WTC11 (cell line): Measurements from ENCODE around the gene FHIP1B. TPM values are rescaled to one million over a fixed set of nuclear protein-coding genes. Genes with fewer than 3 reads are reported as not detected.

Experiments
- ATAC-seq: fragments of 200-7000 bp; cut with Tn5 transposase; 2 replicates; pipeline ENCODE4 v1.10.0; 2021; ENCODE audit warnings: mild to moderate bottlenecking, moderate library complexity
- CTCF ChIA-PET: fragments of 300-600 bp; sonication (Branson Sonifier 250); formaldehyde crosslinking; loops from one replicate; lab custom pipeline; 2021; ENCODE audit warnings: antibody characterized with exemption; lab: Charles Lee
- POLR2A ChIA-PET: fragments of 350-600 bp; sonication (Branson Sonifier 250); formaldehyde crosslinking; loops from one replicate; lab custom pipeline; 2021; ENCODE audit warnings: antibody characterized with exemption; lab: Charles Lee
- DNase-seq: peaks from one replicate; pipeline ENCODE4 v3.0.0; 2021; ENCODE audit warnings: low spot score
- H3K27ac Mint-ChIP-seq: 2 replicates; pipeline ENCODE4 v1.8.0; 2021; ENCODE audit warnings: mixed read lengths
- H3K27me3 Mint-ChIP-seq: 2 replicates; pipeline ENCODE4 v1.8.0; 2021; ENCODE audit warnings: low read depth, mild to moderate bottlenecking, moderate library complexity, mixed read lengths
- H3K36me3 Mint-ChIP-seq: 2 replicates; pipeline ENCODE4 v1.8.0; 2021; ENCODE audit warnings: mixed read lengths
- H3K4me1 Mint-ChIP-seq: 2 replicates; pipeline ENCODE4 v1.8.0; 2022; ENCODE audit warnings: mixed read lengths
- H3K4me3 Mint-ChIP-seq: 2 replicates; pipeline ENCODE4 v1.8.0; 2021; ENCODE audit warnings: mild to moderate bottlenecking, moderate library complexity, mixed read lengths
- H3K9me3 Mint-ChIP-seq: 2 replicates; pipeline ENCODE4 v1.8.0; 2021; ENCODE audit warnings: mixed read lengths
- CBFB ChIP-seq: sonication (generic); formaldehyde crosslinking; IDR thresholded peaks from 2 replicates; pipeline ENCODE4 v1.8.1; 2022; ENCODE audit warnings: mild to moderate bottlenecking, low read depth, missing genetic modification reagents
- CREM ChIP-seq: sonication (generic); formaldehyde crosslinking; IDR thresholded peaks from 2 replicates; pipeline ENCODE4 v1.8.1; 2022; ENCODE audit warnings: mild to moderate bottlenecking, missing genetic modification reagents, moderate library complexity
- ESRRA ChIP-seq: sonication (generic); formaldehyde crosslinking; IDR thresholded peaks from 2 replicates; pipeline ENCODE4 v1.8.1; 2022; ENCODE audit warnings: mild to moderate bottlenecking, missing genetic modification reagents, borderline replicate concordance
- FOXK1 ChIP-seq: sonication (generic); formaldehyde crosslinking; IDR thresholded peaks from 2 replicates; pipeline ENCODE4 v1.8.0; 2022; ENCODE audit warnings: mild to moderate bottlenecking, moderate library complexity, missing genetic modification reagents
- MYBL2 ChIP-seq: sonication (generic); formaldehyde crosslinking; IDR thresholded peaks from 2 replicates; pipeline ENCODE4 v1.8.1; 2023; ENCODE audit warnings: mild to moderate bottlenecking, moderate library complexity, missing genetic modification reagents
- SMAD3 ChIP-seq: sonication (generic); formaldehyde crosslinking; IDR thresholded peaks from 2 replicates; pipeline ENCODE4 v1.8.0; 2022; ENCODE audit warnings: missing genetic modification reagents, mild to moderate bottlenecking, borderline replicate concordance
- SMAD4 ChIP-seq: sonication (generic); formaldehyde crosslinking; IDR thresholded peaks from 2 replicates; pipeline ENCODE4 v1.8.0; 2022; ENCODE audit warnings: mild to moderate bottlenecking, missing genetic modification reagents
- SP1 ChIP-seq: sonication (generic); formaldehyde crosslinking; conservative IDR thresholded peaks from 2 replicates; pipeline ENCODE4 v1.8.1; 2022; ENCODE audit warnings: missing genetic modification reagents
- TCF7 ChIP-seq: sonication (generic); formaldehyde crosslinking; IDR thresholded peaks from 2 replicates; pipeline ENCODE4 v1.8.0; 2022; ENCODE audit warnings: mild to moderate bottlenecking, low read depth, missing genetic modification reagents, moderate library complexity
- ZBTB21 ChIP-seq: sonication (generic); formaldehyde crosslinking; IDR thresholded peaks from 2 replicates; pipeline ENCODE4 v1.8.1; 2023; ENCODE audit warnings: mild to moderate bottlenecking, missing genetic modification reagents, borderline replicate concordance
- ZNF121 ChIP-seq: sonication (generic); formaldehyde crosslinking; IDR thresholded peaks from 2 replicates; pipeline ENCODE4 v1.8.0; 2023; ENCODE audit warnings: missing genetic modification reagents
- ZNF219 ChIP-seq: sonication (generic); formaldehyde crosslinking; IDR thresholded peaks from 2 replicates; pipeline ENCODE4 v1.8.0; 2023; ENCODE audit warnings: missing genetic modification reagents, mild to moderate bottlenecking, borderline replicate concordance
- ZNF317 ChIP-seq: sonication (generic); formaldehyde crosslinking; IDR thresholded peaks from 2 replicates; pipeline ENCODE4 v1.8.1; 2023; ENCODE audit warnings: low read depth, mild to moderate bottlenecking, moderate library complexity, missing genetic modification reagents, borderline replicate concordance
- ZNF416 ChIP-seq: fragments of 250-450 bp; sonication (Bioruptor Pico); IDR thresholded peaks from 2 replicates; pipeline ENCODE4 v1.9.0; 2021; ENCODE audit warnings: mild to moderate bottlenecking, inconsistent platforms
- total RNA-seq: library from RNA; stranded (reverse); gene quantifications from 3 replicates; pipeline ENCODE4 v1.2.3, GENCODE V29; 2021
- TF ChIP-seq, protein P1 (sequence below): sonication (generic); formaldehyde crosslinking; IDR thresholded peaks from 2 replicates; pipeline ENCODE4 v1.8.1; 2022; ENCODE audit warnings: missing genetic modification reagents, borderline replicate concordance
- TF ChIP-seq, protein P2 (sequence below): sonication (generic); formaldehyde crosslinking; IDR thresholded peaks from 2 replicates; pipeline ENCODE4 v1.8.1; 2023; ENCODE audit warnings: mild to moderate bottlenecking, missing genetic modification reagents, moderate library complexity
- TF ChIP-seq, protein P3 (sequence below): sonication (generic); formaldehyde crosslinking; IDR thresholded peaks from 2 replicates; pipeline ENCODE4 v1.8.0; 2023; ENCODE audit warnings: missing genetic modification reagents, mild to moderate bottlenecking, borderline replicate concordance
- TF ChIP-seq, protein P4 (sequence below): fragments of 250-450 bp; sonication (Bioruptor Pico); IDR thresholded peaks from 2 replicates; pipeline ENCODE4 v1.9.0; 2021; ENCODE audit warnings: mild to moderate bottlenecking
- TF ChIP-seq, protein P5 (sequence below): fragments of 250-450 bp; sonication (Bioruptor Pico); IDR thresholded peaks from 2 replicates; pipeline ENCODE4 v1.9.0; 2021; ENCODE audit warnings: mild to moderate bottlenecking, borderline replicate concordance
- TF ChIP-seq, protein P6 (sequence below): sonication (generic); formaldehyde crosslinking; IDR thresholded peaks from 2 replicates; pipeline ENCODE4 v1.8.0; 2023; ENCODE audit warnings: missing genetic modification reagents
- TF ChIP-seq, protein P7 (sequence below): sonication (generic); formaldehyde crosslinking; conservative IDR thresholded peaks from 2 replicates; pipeline ENCODE4 v1.8.1; 2022; ENCODE audit warnings: mild to moderate bottlenecking, missing genetic modification reagents
- TF ChIP-seq, protein P8 (sequence below): sonication (generic); formaldehyde crosslinking; IDR thresholded peaks from 2 replicates; pipeline ENCODE4 v1.8.1; 2022; ENCODE audit warnings: low read depth, missing genetic modification reagents, borderline replicate concordance

Gene FHIP1B
- total RNA-seq, 1 experiment from 2014 or later, result 24.8 TPM

DNA sequence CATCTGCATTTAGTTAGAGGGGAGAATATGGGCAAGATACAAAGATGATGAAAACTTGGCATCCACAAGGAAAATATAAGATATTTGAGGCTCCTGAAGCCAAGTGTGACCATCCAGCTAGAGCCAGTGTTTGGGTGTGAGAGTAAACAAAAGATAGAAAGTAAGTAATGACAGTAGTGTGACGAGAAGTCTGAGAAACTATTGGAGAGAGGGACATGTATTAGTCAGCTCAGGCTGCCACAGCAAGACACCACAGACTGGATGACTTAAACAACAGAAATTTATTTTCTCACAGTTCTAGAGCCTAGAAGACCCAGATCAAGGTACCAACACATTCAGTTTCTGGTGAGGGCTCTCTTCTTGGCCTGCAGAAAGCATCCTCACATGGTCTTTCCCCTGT lies 18.8 kb upstream of the FHIP1B start:
- H3K4me3 Mint-ChIP-seq, result no peak overlapping the region
- no peaks in the 10 kb centered on the region for H3K36me3 Mint-ChIP-seq
- no peaks in the 10 kb centered on the region for H3K27me3 Mint-ChIP-seq

DNA sequence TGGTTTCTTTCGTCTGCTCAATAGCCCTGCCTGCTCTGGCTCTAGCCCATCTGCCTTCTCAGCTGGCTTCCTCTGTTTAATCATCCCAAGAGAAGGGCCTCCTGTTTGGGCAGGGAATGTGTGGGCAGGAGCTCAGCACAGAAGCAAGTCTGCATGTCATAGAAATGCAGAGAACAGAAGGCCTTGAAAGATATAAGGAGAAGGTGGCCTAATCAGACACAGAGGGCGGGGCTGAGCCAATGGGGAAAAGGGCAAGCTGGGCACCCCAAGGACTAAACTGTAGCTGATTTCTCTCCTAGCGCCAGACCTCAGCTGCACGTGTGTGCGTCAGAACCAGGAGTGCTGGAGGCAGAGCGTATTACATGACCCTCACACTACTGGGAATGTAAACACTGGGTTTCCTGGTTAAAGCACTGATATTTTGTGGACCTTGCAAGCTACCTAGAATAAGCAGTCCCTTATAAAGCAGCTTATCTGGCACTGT lies 17.6 kb upstream of the FHIP1B start:
- no peaks in the 10 kb centered on the region for H3K36me3 Mint-ChIP-seq
- no peak overlapping the region for H3K27ac Mint-ChIP-seq
- no peak overlapping the region for H3K4me3 Mint-ChIP-seq
- POLR2A ChIA-PET, result no interaction called here
- peaks cover 8% of the 10 kb centered on the region for H3K4me1 Mint-ChIP-seq
- DNase-seq, result no peak
- CTCF ChIA-PET, result interaction anchor here (0.8 to 5.1 kb wide), 21 partner anchors 9 to 316 kb away, joined by 3 to 146 read pairs (median 18); partner anchors contain the start of genes CAVIN3, CCKBR and CNGA4
- no peaks in the 10 kb centered on the region for H3K9me3 Mint-ChIP-seq
- ATAC-seq, result no peak
- no peak for TF ChIP-seq ZNF219 (CRISPR knock-in tag)
- TF ChIP-seq MYBL2 (CRISPR knock-in tag), result no peak
- TF ChIP-seq, protein P1, sequence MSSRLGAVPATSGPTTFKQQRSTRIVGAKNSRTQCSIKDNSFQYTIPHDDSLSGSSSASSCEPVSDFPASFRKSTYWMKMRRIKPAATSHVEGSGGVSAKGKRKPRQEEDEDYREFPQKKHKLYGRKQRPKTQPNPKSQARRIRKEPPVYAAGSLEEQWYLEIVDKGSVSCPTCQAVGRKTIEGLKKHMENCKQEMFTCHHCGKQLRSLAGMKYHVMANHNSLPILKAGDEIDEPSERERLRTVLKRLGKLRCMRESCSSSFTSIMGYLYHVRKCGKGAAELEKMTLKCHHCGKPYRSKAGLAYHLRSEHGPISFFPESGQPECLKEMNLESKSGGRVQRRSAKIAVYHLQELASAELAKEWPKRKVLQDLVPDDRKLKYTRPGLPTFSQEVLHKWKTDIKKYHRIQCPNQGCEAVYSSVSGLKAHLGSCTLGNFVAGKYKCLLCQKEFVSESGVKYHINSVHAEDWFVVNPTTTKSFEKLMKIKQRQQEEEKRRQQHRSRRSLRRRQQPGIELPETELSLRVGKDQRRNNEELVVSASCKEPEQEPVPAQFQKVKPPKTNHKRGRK (CRISPR knock-in tag), result no peak
- TF ChIP-seq ZBTB21 (CRISPR knock-in tag), result no peak
- no peak for TF ChIP-seq ESRRA (CRISPR knock-in tag)
- TF ChIP-seq, protein P2, sequence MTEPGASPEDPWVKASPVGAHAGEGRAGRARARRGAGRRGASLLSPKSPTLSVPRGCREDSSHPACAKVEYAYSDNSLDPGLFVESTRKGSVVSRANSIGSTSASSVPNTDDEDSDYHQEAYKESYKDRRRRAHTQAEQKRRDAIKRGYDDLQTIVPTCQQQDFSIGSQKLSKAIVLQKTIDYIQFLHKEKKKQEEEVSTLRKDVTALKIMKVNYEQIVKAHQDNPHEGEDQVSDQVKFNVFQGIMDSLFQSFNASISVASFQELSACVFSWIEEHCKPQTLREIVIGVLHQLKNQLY, result no peak
- no peak for TF ChIP-seq ZNF317
- TF ChIP-seq, protein P3, sequence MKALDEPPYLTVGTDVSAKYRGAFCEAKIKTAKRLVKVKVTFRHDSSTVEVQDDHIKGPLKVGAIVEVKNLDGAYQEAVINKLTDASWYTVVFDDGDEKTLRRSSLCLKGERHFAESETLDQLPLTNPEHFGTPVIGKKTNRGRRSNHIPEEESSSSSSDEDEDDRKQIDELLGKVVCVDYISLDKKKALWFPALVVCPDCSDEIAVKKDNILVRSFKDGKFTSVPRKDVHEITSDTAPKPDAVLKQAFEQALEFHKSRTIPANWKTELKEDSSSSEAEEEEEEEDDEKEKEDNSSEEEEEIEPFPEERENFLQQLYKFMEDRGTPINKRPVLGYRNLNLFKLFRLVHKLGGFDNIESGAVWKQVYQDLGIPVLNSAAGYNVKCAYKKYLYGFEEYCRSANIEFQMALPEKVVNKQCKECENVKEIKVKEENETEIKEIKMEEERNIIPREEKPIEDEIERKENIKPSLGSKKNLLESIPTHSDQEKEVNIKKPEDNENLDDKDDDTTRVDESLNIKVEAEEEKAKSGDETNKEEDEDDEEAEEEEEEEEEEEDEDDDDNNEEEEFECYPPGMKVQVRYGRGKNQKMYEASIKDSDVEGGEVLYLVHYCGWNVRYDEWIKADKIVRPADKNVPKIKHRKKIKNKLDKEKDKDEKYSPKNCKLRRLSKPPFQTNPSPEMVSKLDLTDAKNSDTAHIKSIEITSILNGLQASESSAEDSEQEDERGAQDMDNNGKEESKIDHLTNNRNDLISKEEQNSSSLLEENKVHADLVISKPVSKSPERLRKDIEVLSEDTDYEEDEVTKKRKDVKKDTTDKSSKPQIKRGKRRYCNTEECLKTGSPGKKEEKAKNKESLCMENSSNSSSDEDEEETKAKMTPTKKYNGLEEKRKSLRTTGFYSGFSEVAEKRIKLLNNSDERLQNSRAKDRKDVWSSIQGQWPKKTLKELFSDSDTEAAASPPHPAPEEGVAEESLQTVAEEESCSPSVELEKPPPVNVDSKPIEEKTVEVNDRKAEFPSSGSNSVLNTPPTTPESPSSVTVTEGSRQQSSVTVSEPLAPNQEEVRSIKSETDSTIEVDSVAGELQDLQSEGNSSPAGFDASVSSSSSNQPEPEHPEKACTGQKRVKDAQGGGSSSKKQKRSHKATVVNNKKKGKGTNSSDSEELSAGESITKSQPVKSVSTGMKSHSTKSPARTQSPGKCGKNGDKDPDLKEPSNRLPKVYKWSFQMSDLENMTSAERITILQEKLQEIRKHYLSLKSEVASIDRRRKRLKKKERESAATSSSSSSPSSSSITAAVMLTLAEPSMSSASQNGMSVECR (CRISPR knock-in tag), result no peak
- TF ChIP-seq, protein P4, sequence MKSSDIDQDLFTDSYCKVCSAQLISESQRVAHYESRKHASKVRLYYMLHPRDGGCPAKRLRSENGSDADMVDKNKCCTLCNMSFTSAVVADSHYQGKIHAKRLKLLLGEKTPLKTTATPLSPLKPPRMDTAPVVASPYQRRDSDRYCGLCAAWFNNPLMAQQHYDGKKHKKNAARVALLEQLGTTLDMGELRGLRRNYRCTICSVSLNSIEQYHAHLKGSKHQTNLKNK (CRISPR knock-in tag), result no peak
- TF ChIP-seq SMAD3 (CRISPR knock-in tag), result no peak
- H3K27me3 Mint-ChIP-seq, result peaks cover 3% of the 10 kb centered on the region

More for the DNA sequence above, 18.8 kb upstream of the FHIP1B start:
- Mint-ChIP-seq H3K9me3 (no peaks in the 10 kb centered on the region), H3K27ac (no peak overlapping the region), H3K4me1 (peaks cover 8% of the 10 kb centered on the region)
- ChIA-PET POLR2A (no interaction called here), CTCF (interaction anchor here (0.8 to 5.1 kb wide), 5 partner anchors 15 to 110 kb away, joined by 5 to 146 read pairs (median 82); partner anchors contain the start of gene CNGA4)
- TF ChIP-seq ZNF416 (CRISPR knock-in tag) (no peak), SMAD4 (CRISPR knock-in tag) (no peak), ZNF121 (CRISPR knock-in tag) (no peak), CBFB (CRISPR knock-in tag) (no peak), CREM (no peak), SP1 (CRISPR knock-in tag) (no peak), TCF7 (no peak), FOXK1 (no peak), ZNF219 (CRISPR knock-in tag) (no peak)
- TF ChIP-seq, protein P5, sequence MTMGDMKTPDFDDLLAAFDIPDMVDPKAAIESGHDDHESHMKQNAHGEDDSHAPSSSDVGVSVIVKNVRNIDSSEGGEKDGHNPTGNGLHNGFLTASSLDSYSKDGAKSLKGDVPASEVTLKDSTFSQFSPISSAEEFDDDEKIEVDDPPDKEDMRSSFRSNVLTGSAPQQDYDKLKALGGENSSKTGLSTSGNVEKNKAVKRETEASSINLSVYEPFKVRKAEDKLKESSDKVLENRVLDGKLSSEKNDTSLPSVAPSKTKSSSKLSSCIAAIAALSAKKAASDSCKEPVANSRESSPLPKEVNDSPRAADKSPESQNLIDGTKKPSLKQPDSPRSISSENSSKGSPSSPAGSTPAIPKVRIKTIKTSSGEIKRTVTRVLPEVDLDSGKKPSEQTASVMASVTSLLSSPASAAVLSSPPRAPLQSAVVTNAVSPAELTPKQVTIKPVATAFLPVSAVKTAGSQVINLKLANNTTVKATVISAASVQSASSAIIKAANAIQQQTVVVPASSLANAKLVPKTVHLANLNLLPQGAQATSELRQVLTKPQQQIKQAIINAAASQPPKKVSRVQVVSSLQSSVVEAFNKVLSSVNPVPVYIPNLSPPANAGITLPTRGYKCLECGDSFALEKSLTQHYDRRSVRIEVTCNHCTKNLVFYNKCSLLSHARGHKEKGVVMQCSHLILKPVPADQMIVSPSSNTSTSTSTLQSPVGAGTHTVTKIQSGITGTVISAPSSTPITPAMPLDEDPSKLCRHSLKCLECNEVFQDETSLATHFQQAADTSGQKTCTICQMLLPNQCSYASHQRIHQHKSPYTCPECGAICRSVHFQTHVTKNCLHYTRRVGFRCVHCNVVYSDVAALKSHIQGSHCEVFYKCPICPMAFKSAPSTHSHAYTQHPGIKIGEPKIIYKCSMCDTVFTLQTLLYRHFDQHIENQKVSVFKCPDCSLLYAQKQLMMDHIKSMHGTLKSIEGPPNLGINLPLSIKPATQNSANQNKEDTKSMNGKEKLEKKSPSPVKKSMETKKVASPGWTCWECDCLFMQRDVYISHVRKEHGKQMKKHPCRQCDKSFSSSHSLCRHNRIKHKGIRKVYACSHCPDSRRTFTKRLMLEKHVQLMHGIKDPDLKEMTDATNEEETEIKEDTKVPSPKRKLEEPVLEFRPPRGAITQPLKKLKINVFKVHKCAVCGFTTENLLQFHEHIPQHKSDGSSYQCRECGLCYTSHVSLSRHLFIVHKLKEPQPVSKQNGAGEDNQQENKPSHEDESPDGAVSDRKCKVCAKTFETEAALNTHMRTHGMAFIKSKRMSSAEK, result no peak
- TF ChIP-seq, protein P6, sequence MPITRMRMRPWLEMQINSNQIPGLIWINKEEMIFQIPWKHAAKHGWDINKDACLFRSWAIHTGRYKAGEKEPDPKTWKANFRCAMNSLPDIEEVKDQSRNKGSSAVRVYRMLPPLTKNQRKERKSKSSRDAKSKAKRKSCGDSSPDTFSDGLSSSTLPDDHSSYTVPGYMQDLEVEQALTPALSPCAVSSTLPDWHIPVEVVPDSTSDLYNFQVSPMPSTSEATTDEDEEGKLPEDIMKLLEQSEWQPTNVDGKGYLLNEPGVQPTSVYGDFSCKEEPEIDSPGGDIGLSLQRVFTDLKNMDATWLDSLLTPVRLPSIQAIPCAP (CRISPR knock-in tag), result no peak
- TF ChIP-seq, protein P7, sequence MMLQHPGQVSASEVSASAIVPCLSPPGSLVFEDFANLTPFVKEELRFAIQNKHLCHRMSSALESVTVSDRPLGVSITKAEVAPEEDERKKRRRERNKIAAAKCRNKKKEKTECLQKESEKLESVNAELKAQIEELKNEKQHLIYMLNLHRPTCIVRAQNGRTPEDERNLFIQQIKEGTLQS (CRISPR knock-in tag), result no peak
- TF ChIP-seq, protein P8, sequence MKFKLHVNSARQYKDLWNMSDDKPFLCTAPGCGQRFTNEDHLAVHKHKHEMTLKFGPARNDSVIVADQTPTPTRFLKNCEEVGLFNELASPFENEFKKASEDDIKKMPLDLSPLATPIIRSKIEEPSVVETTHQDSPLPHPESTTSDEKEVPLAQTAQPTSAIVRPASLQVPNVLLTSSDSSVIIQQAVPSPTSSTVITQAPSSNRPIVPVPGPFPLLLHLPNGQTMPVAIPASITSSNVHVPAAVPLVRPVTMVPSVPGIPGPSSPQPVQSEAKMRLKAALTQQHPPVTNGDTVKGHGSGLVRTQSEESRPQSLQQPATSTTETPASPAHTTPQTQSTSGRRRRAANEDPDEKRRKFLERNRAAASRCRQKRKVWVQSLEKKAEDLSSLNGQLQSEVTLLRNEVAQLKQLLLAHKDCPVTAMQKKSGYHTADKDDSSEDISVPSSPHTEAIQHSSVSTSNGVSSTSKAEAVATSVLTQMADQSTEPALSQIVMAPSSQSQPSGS, result no peak
- no peak for ATAC-seq
- DNase-seq, result no peak
